T-cell (primary cell): ENCODE data around the gene CALD1. TPM values are rescaled to one million over a fixed set of nuclear protein-coding genes. Genes with fewer than 3 reads are reported as not detected.

Experiments
- ATAC-seq, 4 experiments: fragments of 200-7000 bp in 3 of 4; fragments of 150-1000 bp in 1 of 4; cut with Tn5 transposase; replicated peaks in 1 of 4; 1 replicate in 3 of 4; 2 replicates in 1 of 4; pipeline ENCODE4 v1.10.0; 2021; ENCODE audit warnings: moderate library complexity in 3 of 4, mild to moderate bottlenecking in 2 of 4, moderate number of reproducible peaks in 1 of 4
- CTCF ChIA-PET, 2 donors: fragments of 300-600 bp; sonication (Branson Sonifier 250); formaldehyde crosslinking; loops; one replicate each; lab custom pipeline; 2022; ENCODE audit warnings: antibody characterized with exemption in 2 of 2; lab: Charles Lee
- POLR2A ChIA-PET, 2 donors: fragments of 300-600 bp; sonication (Branson Sonifier 250); formaldehyde crosslinking; loops; one replicate each; lab custom pipeline; 2022; ENCODE audit warnings: antibody characterized with exemption in 2 of 2; lab: Charles Lee
- DNase-seq, 35 experiments: peaks; one replicate each; pipeline versions ENCODE4 v3.0.0 to v3.0.0-alpha.2; 2013 to 2023
- H3K27ac ChIP-seq: one replicate; pipeline ENCODE4 v1.5.1; 2013; ENCODE audit warnings: low read length
- H3K27me3 ChIP-seq, 2 experiments: replicated peaks in 1 of 2; 1 replicate in 1 of 2; 2 replicates in 1 of 2; pipeline versions ENCODE4 v1.6.1 to v1.7.0; 2013; ENCODE audit warnings: low read length in 1 of 2, mixed read lengths in 1 of 2; ENCODE audit not compliant: control insufficient read depth in 2 of 2, insufficient read depth in 2 of 2; ENCODE audit errors: extremely low read depth in 1 of 2
- H3K36me3 ChIP-seq, 2 donors: 1 replicate in 1 of 2; 2 replicates in 1 of 2; pipeline versions ENCODE4 v1.6.1 to v1.7.0; 2013; ENCODE audit warnings: low read length in 1 of 2; ENCODE audit not compliant: control insufficient read depth in 2 of 2, insufficient read depth in 1 of 2; ENCODE audit errors: extremely low read depth in 1 of 2
- H3K4me1 ChIP-seq, 2 experiments: 1 replicate in 1 of 2; 2 replicates in 1 of 2; pipeline versions ENCODE4 v1.6.1 to v1.7.0; 2013; ENCODE audit warnings: low read length in 2 of 2, mixed read lengths in 1 of 2; ENCODE audit not compliant: insufficient read depth in 2 of 2, control insufficient read depth in 1 of 2; ENCODE audit errors: extremely low read depth in 1 of 2
- H3K4me3 ChIP-seq, 2 donors: 1 replicate in 1 of 2; 2 replicates in 1 of 2; pipeline versions ENCODE4 v1.5.1 to v1.7.0; 2013; ENCODE audit warnings: mild to moderate bottlenecking in 2 of 2, low read length in 1 of 2, moderate library complexity in 1 of 2; ENCODE audit not compliant: control insufficient read depth in 1 of 2; ENCODE audit errors: extremely low read depth in 1 of 2
- H3K9me3 ChIP-seq: 2 replicates; pipeline ENCODE4 v1.7.0; 2013
- H3K27ac Mint-ChIP-seq, 2 donors: one replicate each; pipeline ENCODE4 v1.8.0; 2020 to 2021; ENCODE audit warnings: mild to moderate bottlenecking in 2 of 2, mixed read lengths in 2 of 2
- H3K27me3 Mint-ChIP-seq, 2 donors: one replicate each; pipeline ENCODE4 v1.8.0; 2021 to 2022; ENCODE audit warnings: mixed read lengths in 2 of 2
- H3K36me3 Mint-ChIP-seq: one replicate; pipeline ENCODE4 v1.8.0; 2021; ENCODE audit warnings: mixed read lengths
- H3K4me1 Mint-ChIP-seq, 3 donors: one replicate each; pipeline ENCODE4 v1.8.0; 2020 to 2022; ENCODE audit warnings: mixed read lengths in 3 of 3, mild to moderate bottlenecking in 1 of 3
- H3K4me3 Mint-ChIP-seq, 3 donors: one replicate each; pipeline ENCODE4 v1.8.0; 2020 to 2022; ENCODE audit warnings: mild to moderate bottlenecking in 3 of 3, mixed read lengths in 3 of 3, moderate library complexity in 3 of 3
- H3K9me3 Mint-ChIP-seq, 3 donors: one replicate each; pipeline ENCODE4 v1.8.0; 2020 to 2022; ENCODE audit warnings: mixed read lengths in 3 of 3
- WGBS: methylation state at CpG from one replicate; pipeline ENCODE4 v1.1.5; 2013; ENCODE audit warnings: missing lambda C conversion rate; ENCODE audit not compliant: insufficient coverage; 5-methylcytosine and 5-hydroxymethylcytosine counted together
- total RNA-seq, 35 experiments: library from RNA in 6 of 35; stranded (reverse) in 6 of 35; fragments of 120-200 nt in 1 of 35; gene quantifications; one replicate each; pipeline versions ENCODE4 v1.2.1 to v1.2.4 and lab custom pipeline; 2013 to 2026

CALD1 gene
- total RNA-seq, 5 donors from 2014 or later (not counting 1 experiment from before 2014, with no cell fraction given): 0.95 to 2.4 (median 1.4) TPM; not detected in 1

- Mint-ChIP-seq H3K27me3 (no peaks in the 10 kb centered on the region), H3K9me3 (no peaks in the 10 kb centered on the region), H3K4me1 (no peaks in the 10 kb centered on the region), H3K27ac (no peak overlapping the region), H3K36me3 (no peaks in the 10 kb centered on the region), H3K4me3 (no peak overlapping the region)
- 100% methylated on average over 1 of the region's 1 CpG for WGBS
- DNase-seq (no peak), ATAC-seq (no peak)
- H3K4me3 ChIP-seq: no peak overlapping the region
- ChIA-PET CTCF (no interaction called here), POLR2A (no interaction called here)
- no peaks in the 10 kb centered on the region for H3K27me3 ChIP-seq
- H3K4me1 ChIP-seq: no peaks in the 10 kb centered on the region
- H3K9me3 ChIP-seq: no peaks in the 10 kb centered on the region
- H3K27ac ChIP-seq: no peak overlapping the region
- H3K36me3 ChIP-seq: no peaks in the 10 kb centered on the region
Measured at GRCh38 chr7:134825666-134826065, 46.2 kb downstream of the CALD1 start.

- no peaks in the 10 kb centered on the region for H3K27me3 Mint-ChIP-seq
- Histone ChIP-seq H3K36me3 (no peaks in the 10 kb centered on the region), H3K27me3 (no peaks in the 10 kb centered on the region), H3K9me3 (no peaks in the 10 kb centered on the region), H3K4me3 (no peak overlapping the region), H3K27ac (no peak overlapping the region), H3K4me1 (no peaks in the 10 kb centered on the region)
- H3K4me1 Mint-ChIP-seq: no peaks in the 10 kb centered on the region
- H3K9me3 Mint-ChIP-seq: no peaks in the 10 kb centered on the region
- no peak for ATAC-seq
- POLR2A ChIA-PET: no interaction called here
- CTCF ChIA-PET: no interaction called here
- H3K27ac Mint-ChIP-seq: no peak overlapping the region
- no peak overlapping the region for H3K4me3 Mint-ChIP-seq
- WGBS: 63% methylated on average over 4 of the region's 4 CpGs
- DNase-seq: no peak
- H3K36me3 Mint-ChIP-seq: no peaks in the 10 kb centered on the region
Measured at GRCh38 chr7:134826105-134826504, 46.7 kb downstream of the CALD1 start.

- Histone ChIP-seq H3K4me3 (no peak overlapping the region), H3K27me3 (no peaks in the 10 kb centered on the region), H3K27ac (no peak overlapping the region), H3K4me1 (no peaks in the 10 kb centered on the region), H3K9me3 (no peaks in the 10 kb centered on the region), H3K36me3 (no peaks in the 10 kb centered on the region)
- ATAC-seq (no peak), DNase-seq (no peak)
- Mint-ChIP-seq H3K27me3 (no peaks in the 10 kb centered on the region), H3K4me1 (no peaks in the 10 kb centered on the region), H3K36me3 (no peaks in the 10 kb centered on the region), H3K4me3 (no peak overlapping the region), H3K27ac (no peak overlapping the region), H3K9me3 (no peaks in the 10 kb centered on the region)
- POLR2A ChIA-PET: no interaction called here
- WGBS: 86% methylated on average over 1 of the region's 4 CpGs
- CTCF ChIA-PET: interaction anchor here in 1 of 2 donors (0.7 kb wide), 1 partner anchor 197 kb away, joined by 3 read pairs; no protein-coding TSS in a partner anchor
Measured at GRCh38 chr7:134827436-134827835, 48.0 kb downstream of the CALD1 start.

DNA sequence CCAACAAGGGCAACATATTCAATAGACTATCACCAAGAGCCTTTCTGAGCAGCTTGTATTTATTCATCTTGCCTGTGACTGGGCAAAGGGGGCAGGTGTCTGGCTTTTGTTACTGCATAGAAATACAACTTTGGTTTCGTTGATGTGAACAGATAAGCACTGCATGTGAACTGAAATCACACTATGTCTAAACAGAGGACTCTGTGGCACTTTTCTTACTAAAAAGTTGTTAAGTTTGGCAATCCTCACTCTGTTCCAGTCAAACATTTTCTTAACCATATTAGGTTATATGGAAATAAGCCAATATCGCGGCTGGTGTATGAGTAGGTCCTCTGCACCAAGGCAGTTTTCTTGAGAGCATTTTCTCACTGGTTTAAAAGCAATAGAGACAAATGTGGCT is 48.5 kb downstream of the CALD1 start:
- no peak for ATAC-seq
- Mint-ChIP-seq H3K27me3 (no peaks in the 10 kb centered on the region), H3K36me3 (no peaks in the 10 kb centered on the region), H3K4me1 (no peaks in the 10 kb centered on the region), H3K4me3 (no peak overlapping the region), H3K9me3 (no peaks in the 10 kb centered on the region), H3K27ac (no peak overlapping the region)
- CTCF ChIA-PET: interaction anchor here in 1 of 2 donors (0.7 kb wide), 1 partner anchor 198 kb away, joined by 3 read pairs; no protein-coding TSS in a partner anchor
- Histone ChIP-seq H3K27ac (no peak overlapping the region), H3K36me3 (no peaks in the 10 kb centered on the region), H3K4me3 (no peak overlapping the region), H3K4me1 (no peaks in the 10 kb centered on the region), H3K27me3 (no peaks in the 10 kb centered on the region), H3K9me3 (no peaks in the 10 kb centered on the region)
- WGBS: no CpG with 5 or more reads among the region's 3 CpGs
- POLR2A ChIA-PET: no interaction called here
- DNase-seq: no peak

GRCh38 chr7:134828361-134828760 is 48.9 kb downstream of the CALD1 start:
- WGBS: no CpG with 5 or more reads among the region's 2 CpGs
- H3K4me1 Mint-ChIP-seq: no peaks in the 10 kb centered on the region
- H3K27me3 Mint-ChIP-seq: no peaks in the 10 kb centered on the region
- ATAC-seq: no peak
- Histone ChIP-seq H3K4me1 (no peaks in the 10 kb centered on the region), H3K9me3 (no peaks in the 10 kb centered on the region), H3K4me3 (no peak overlapping the region), H3K27ac (no peak overlapping the region), H3K27me3 (no peaks in the 10 kb centered on the region), H3K36me3 (no peaks in the 10 kb centered on the region)
- ChIA-PET CTCF (interaction anchor here in 1 of 2 donors (0.7 kb wide), 1 partner anchor 198 kb away, joined by 3 read pairs; no protein-coding TSS in a partner anchor), POLR2A (no interaction called here)
- H3K9me3 Mint-ChIP-seq: no peaks in the 10 kb centered on the region
- no peak for DNase-seq
- no peaks in the 10 kb centered on the region for H3K36me3 Mint-ChIP-seq
- H3K27ac Mint-ChIP-seq: no peak overlapping the region
- no peak overlapping the region for H3K4me3 Mint-ChIP-seq

DNA sequence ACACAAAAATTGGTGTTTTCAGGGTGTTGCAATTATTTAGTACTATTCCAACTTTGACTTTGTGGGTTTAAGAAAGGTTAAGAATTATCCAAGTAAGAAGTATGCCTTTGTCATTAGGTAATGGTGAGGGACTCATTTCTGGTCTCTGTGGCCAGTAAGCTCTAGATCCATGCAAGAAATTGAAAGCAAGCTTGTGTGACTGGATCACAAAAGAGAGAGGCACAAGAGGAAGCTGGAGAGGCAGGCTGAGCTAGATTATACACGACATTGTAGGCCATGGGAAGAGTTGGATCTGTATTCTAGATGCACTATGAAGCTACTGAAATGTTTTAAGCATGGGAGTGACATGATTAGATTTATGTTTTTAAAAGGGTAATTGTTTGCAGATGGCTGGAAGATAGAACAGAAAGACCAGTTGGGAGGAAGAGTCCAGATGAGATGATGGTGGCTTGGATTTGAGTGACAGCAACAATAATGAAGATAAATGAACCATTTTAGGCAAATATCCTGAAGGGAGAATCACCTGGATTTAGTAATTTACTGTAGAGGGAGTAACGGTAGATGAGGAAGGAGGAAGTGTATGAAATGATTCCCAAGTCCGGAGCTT is 50.0 kb downstream of the CALD1 start:
- POLR2A ChIA-PET: no interaction called here

More for the DNA sequence above, 50.0 kb downstream of the CALD1 start:
- no peaks in the 10 kb centered on the region for H3K9me3 Mint-ChIP-seq
- Histone ChIP-seq H3K4me1 (no peaks in the 10 kb centered on the region), H3K4me3 (no peak overlapping the region), H3K27me3 (no peaks in the 10 kb centered on the region), H3K9me3 (no peaks in the 10 kb centered on the region), H3K36me3 (no peaks in the 10 kb centered on the region), H3K27ac (no peak overlapping the region)
- no peak for ATAC-seq
- 79% methylated on average over 3 of the region's 3 CpGs for WGBS
- H3K27ac Mint-ChIP-seq: no peak overlapping the region
- H3K27me3 Mint-ChIP-seq: no peaks in the 10 kb centered on the region
- H3K4me3 Mint-ChIP-seq: no peak overlapping the region
- peaks cover 3% of the 10 kb centered on the region for H3K36me3 Mint-ChIP-seq
- CTCF ChIA-PET: no interaction called here
- no peak for DNase-seq
- H3K4me1 Mint-ChIP-seq: no peaks in the 10 kb centered on the region
